Prostate gland (tissue), 2 donors: ENCODE results near the gene JSRP1. TPM values are rescaled to one million over a fixed set of nuclear protein-coding genes. Genes with fewer than 3 reads are reported as not detected.

Experiments used
- DNase-seq: peaks from one replicate; pipeline ENCODE4 v3.0.0-alpha.2; 2019; ENCODE audit warnings: low spot score
- H3K27ac ChIP-seq, 2 donors: fragments of 200-600 bp; sonication (generic); 2 replicates each; pipeline ENCODE4 v1.5.1; 2017 to 2019
- H3K27me3 ChIP-seq: fragments of 200-600 bp; sonication (generic); replicated peaks from 2 replicates; pipeline ENCODE4 v1.5.1; 2019; ENCODE audit not compliant: insufficient read depth
- H3K36me3 ChIP-seq, 2 donors: fragments of 200-600 bp; sonication (generic); 1 replicate in 1 of 2; 2 replicates in 1 of 2; pipeline versions ENCODE4 v1.5.1 to v1.8.1; 2017 to 2019
- H3K4me1 ChIP-seq: fragments of 200-600 bp; sonication (generic); replicated peaks from 2 replicates; pipeline ENCODE4 v1.5.1; 2019
- H3K4me3 ChIP-seq, 2 donors: fragments of 200-600 bp; sonication (generic); 2 replicates each; pipeline ENCODE4 v1.5.1; 2017 to 2019
- H3K9me3 ChIP-seq: fragments of 200-600 bp; sonication (generic); 2 replicates; pipeline ENCODE4 v1.5.1; 2017
- POLR2A ChIP-seq: fragments of 450-650 bp; IDR thresholded peaks from one replicate; pipeline ENCODE4 v1.6.1; 2016; ENCODE audit warnings: antibody characterized with exemption, mild to moderate bottlenecking
- POLR2AphosphoS5 ChIP-seq: sonication (generic); formaldehyde crosslinking; IDR thresholded peaks from one replicate; pipeline ENCODE4 v1.6.1; 2017; ENCODE audit warnings: antibody characterized with exemption
- WGBS: methylation state at CpG from one replicate; pipeline ENCODE4 v1.1.5; 2018; 5-methylcytosine and 5-hydroxymethylcytosine counted together
- intact Hi-C: fragments of 100-400 bp; cut with DNase I; formaldehyde crosslinking; loops from one replicate; pipeline ENCODE4 v1.14.2; 2022
- total RNA-seq, 2 donors: library from RNA; depleted of rRNA; stranded (reverse); fragments of >200 nt; gene quantifications; one replicate each; pipeline ENCODE4 v1.1.0, GENCODE V29; 2016
- TF ChIP-seq, protein P1 (sequence below), 4 experiments: fragments of 200-600 bp in 2 of 4; fragments of 450-650 bp in 2 of 4; sonication (generic) in 2 of 4; IDR thresholded peaks; 1 replicate in 3 of 4; 2 replicates in 1 of 4; pipeline ENCODE4 v1.5.1; 2016 to 2019; ENCODE audit warnings: antibody characterized with exemption in 4 of 4, mild to moderate bottlenecking in 2 of 4, moderate library complexity in 2 of 4

JSRP1 gene
- under 1 TPM in 1 of 2 donors, not detected in 1; 0.96 TPM for total RNA-seq

GRCh38 chr19:2255982-2256685 lies at the start of gene JSRP1:
JSRP1 (minus strand) TSS chr19:2256417; CDS start chr19:2255314, 1,103 bp downstream.
- no peak within 1 kb of the TSS for H3K27ac ChIP-seq
- intact Hi-C loops, result no loop called here
- peaks cover 14% of the 10 kb centered on the region for H3K27me3 ChIP-seq
- 75% methylated on average over 24 of the region's 24 CpGs for WGBS
- no peak within 1 kb of the TSS for H3K4me3 ChIP-seq
- TF ChIP-seq POLR2AphosphoS5 (no peak), POLR2A (no peak)
- TF ChIP-seq, protein P1, sequence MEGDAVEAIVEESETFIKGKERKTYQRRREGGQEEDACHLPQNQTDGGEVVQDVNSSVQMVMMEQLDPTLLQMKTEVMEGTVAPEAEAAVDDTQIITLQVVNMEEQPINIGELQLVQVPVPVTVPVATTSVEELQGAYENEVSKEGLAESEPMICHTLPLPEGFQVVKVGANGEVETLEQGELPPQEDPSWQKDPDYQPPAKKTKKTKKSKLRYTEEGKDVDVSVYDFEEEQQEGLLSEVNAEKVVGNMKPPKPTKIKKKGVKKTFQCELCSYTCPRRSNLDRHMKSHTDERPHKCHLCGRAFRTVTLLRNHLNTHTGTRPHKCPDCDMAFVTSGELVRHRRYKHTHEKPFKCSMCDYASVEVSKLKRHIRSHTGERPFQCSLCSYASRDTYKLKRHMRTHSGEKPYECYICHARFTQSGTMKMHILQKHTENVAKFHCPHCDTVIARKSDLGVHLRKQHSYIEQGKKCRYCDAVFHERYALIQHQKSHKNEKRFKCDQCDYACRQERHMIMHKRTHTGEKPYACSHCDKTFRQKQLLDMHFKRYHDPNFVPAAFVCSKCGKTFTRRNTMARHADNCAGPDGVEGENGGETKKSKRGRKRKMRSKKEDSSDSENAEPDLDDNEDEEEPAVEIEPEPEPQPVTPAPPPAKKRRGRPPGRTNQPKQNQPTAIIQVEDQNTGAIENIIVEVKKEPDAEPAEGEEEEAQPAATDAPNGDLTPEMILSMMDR (IDR thresholded peaks at IDR 0.05), result no peak
- no peaks in the 10 kb centered on the region for H3K9me3 ChIP-seq
- no peaks in the 10 kb centered on the region for H3K36me3 ChIP-seq
- H3K4me1 ChIP-seq, result no peaks in the 10 kb centered on the region
- no peak for DNase-seq

- Histone ChIP-seq H3K4me3 (no peak overlapping the region), H3K4me1 (no peaks in the 10 kb centered on the region), H3K36me3 (no peaks in the 10 kb centered on the region), H3K9me3 (no peaks in the 10 kb centered on the region), H3K27me3 (peaks cover 11% of the 10 kb centered on the region), H3K27ac (no peak overlapping the region)
- TF ChIP-seq, protein P1 (IDR thresholded peaks at IDR 0.05), result no peak
- no peak for TF ChIP-seq POLR2A
- TF ChIP-seq POLR2AphosphoS5, result no peak
- intact Hi-C loops, result no loop called here
- WGBS, result 79% methylated on average over 19 of the region's 19 CpGs
- no peak for DNase-seq
These were observed 49.4 kb upstream of the JSRP1 start for GRCh38 chr19:2305452-2306280.

DNA sequence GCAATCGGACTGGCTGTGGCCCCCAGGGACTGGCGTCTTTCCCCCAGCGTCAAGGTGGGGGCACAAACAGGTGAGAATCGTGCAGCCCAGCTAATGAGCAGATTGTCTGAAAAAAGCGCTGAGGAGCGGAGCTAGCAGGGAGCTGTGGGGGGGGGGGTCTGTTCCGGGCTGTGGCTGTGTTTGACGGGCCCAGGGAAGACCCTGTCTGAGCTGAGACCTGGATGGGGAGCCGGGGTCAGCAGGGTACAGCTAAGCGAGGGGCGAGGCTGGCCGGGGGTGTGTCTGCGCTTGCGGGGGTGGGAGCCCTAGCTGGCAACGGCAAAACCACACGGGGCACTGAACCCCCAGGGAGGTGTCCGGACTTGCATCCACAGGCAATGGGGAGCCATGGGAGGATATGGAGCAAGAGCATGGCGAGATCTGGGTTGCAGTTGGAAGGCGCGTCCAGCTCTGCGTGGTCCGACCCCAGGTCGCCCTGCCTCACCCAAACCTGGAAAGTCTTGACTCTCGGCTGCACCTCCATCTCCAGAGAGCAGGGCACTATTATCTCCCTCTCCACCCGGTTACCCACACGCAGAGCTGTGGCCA lies 47.1 kb upstream of the JSRP1 start:
- no peak for TF ChIP-seq POLR2A
- TF ChIP-seq POLR2AphosphoS5, result no peak
- no peak for DNase-seq
- no peaks in the 10 kb centered on the region for H3K4me1 ChIP-seq
- no peaks in the 10 kb centered on the region for H3K36me3 ChIP-seq
- H3K27me3 ChIP-seq, result peaks cover 11% of the 10 kb centered on the region
- intact Hi-C loops, result no loop called here
- H3K27ac ChIP-seq, result no peak overlapping the region
- WGBS, result 76% methylated on average over 26 of the region's 26 CpGs
- H3K4me3 ChIP-seq, result no peak overlapping the region
- no peaks in the 10 kb centered on the region for H3K9me3 ChIP-seq

DNA sequence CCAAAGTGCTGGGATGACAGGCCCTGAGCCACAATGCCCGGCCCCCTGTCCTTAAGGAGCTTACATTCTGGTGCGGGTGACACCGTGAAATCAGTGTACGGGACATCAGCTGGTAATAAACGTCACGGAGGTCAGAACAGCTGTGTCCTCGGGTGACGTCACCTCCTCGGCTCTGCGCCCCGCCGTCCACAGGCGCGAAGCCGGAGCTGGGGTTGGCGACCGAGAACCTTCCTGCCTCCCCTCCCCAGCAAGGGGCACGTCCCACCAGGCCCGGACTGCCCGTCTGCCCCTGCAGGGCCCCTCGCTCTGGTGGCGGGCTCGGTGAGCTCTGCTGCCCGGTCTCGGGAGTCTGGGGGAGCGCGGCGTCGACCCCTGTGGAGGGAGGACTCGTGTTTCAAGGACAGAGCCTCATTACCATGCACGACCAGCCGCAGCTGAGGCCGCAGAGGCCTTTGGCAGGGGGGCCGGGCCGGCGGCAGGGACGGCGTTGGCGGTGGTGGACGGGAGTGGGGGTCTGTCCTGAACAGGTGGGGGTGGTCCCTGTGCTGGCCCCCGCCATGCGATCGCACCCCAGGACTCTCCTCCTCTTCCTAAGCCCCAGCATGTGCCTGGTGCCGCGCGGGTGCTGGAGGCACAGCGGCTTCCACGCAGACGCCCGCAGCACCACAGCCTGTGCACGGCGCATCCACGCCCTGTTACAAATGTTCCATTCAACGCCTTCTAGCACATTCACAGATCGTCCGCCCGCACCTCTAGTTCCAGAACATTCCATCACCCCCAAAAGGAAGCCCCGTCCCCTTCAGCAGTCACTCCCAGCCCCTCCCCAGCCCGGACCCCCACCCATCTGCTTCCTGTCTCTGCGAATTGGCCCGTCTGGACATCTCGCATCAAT lies 46.3 kb upstream of the JSRP1 start:
- Histone ChIP-seq H3K4me3 (no peak overlapping the region), H3K36me3 (no peaks in the 10 kb centered on the region), H3K9me3 (no peaks in the 10 kb centered on the region), H3K27ac (no peak overlapping the region), H3K27me3 (peaks cover 11% of the 10 kb centered on the region), H3K4me1 (no peaks in the 10 kb centered on the region)
- intact Hi-C loops, result no loop called here
- DNase-seq, result no peak
- WGBS, result 23% methylated on average over 56 of the region's 62 CpGs
- TF ChIP-seq, protein P1 (IDR thresholded peaks at IDR 0.05), result no peak
- TF ChIP-seq POLR2A (no peak), POLR2AphosphoS5 (no peak)
